WERI-Rb-1 (cell line): ENCODE results near the gene NFIX.

Experiments used
- DNase-seq: peaks from one replicate; pipeline ENCODE4 v3.0.0-alpha.2; 2020
- H3K27ac ChIP-seq: fragments of 250-450 bp; sonication (Bioruptor Pico); 2 replicates; pipeline ENCODE4 v1.5.1; 2020; ENCODE audit warnings: mild to moderate bottlenecking, moderate library complexity
- H3K27me3 ChIP-seq: fragments of 250-450 bp; sonication (Bioruptor Pico); 2 replicates; pipeline ENCODE4 v1.5.1; 2021; ENCODE audit warnings: mild to moderate bottlenecking, low read depth, moderate library complexity; ENCODE audit not compliant: insufficient read depth, severe bottlenecking
- H3K36me3 ChIP-seq: fragments of 250-450 bp; sonication (Bioruptor Pico); 2 replicates; pipeline ENCODE4 v1.5.1; 2020; ENCODE audit warnings: mild to moderate bottlenecking, moderate library complexity
- H3K4me3 ChIP-seq: 2 replicates; pipeline ENCODE4 v1.5.1; 2011; ENCODE audit warnings: low read depth, mild to moderate bottlenecking, control low read depth, low read length
- H3K9me3 ChIP-seq: fragments of 250-450 bp; sonication (Bioruptor Pico); 2 replicates; pipeline ENCODE4 v1.5.1; 2021; ENCODE audit warnings: mild to moderate bottlenecking, moderate library complexity; ENCODE audit not compliant: severe bottlenecking
- CTCF ChIP-seq: IDR thresholded peaks from 2 replicates; pipeline ENCODE4 v1.5.1; 2011; ENCODE audit warnings: low read depth, mild to moderate bottlenecking, control low read depth, inconsistent platforms, low read length

NFIX gene

GRCh38 chr19:13036366-13036976 lies 41.2 kb downstream of the NFIX start:
- Histone ChIP-seq H3K36me3 (no peaks in the 10 kb centered on the region), H3K27ac (no peak overlapping the region), H3K9me3 (no peaks in the 10 kb centered on the region), H3K4me3 (no peak overlapping the region), H3K27me3 (no peaks in the 10 kb centered on the region)
- TF ChIP-seq CTCF, result peak; percentile 64
- DNase-seq, result peak; percentile 88

GRCh38 chr19:13037161-13037560 lies 41.9 kb downstream of the NFIX start:
- no peak overlapping the region for H3K4me3 ChIP-seq
- no peaks in the 10 kb centered on the region for H3K36me3 ChIP-seq
- no peak overlapping the region for H3K27ac ChIP-seq
- TF ChIP-seq CTCF, result no peak
- H3K9me3 ChIP-seq, result no peaks in the 10 kb centered on the region
- H3K27me3 ChIP-seq, result no peaks in the 10 kb centered on the region
- no peak for DNase-seq

GRCh38 chr19:13037731-13038130 lies 42.5 kb downstream of the NFIX start:
- no peak for TF ChIP-seq CTCF
- H3K36me3 ChIP-seq, result no peaks in the 10 kb centered on the region
- H3K27ac ChIP-seq, result no peak overlapping the region

DNA sequence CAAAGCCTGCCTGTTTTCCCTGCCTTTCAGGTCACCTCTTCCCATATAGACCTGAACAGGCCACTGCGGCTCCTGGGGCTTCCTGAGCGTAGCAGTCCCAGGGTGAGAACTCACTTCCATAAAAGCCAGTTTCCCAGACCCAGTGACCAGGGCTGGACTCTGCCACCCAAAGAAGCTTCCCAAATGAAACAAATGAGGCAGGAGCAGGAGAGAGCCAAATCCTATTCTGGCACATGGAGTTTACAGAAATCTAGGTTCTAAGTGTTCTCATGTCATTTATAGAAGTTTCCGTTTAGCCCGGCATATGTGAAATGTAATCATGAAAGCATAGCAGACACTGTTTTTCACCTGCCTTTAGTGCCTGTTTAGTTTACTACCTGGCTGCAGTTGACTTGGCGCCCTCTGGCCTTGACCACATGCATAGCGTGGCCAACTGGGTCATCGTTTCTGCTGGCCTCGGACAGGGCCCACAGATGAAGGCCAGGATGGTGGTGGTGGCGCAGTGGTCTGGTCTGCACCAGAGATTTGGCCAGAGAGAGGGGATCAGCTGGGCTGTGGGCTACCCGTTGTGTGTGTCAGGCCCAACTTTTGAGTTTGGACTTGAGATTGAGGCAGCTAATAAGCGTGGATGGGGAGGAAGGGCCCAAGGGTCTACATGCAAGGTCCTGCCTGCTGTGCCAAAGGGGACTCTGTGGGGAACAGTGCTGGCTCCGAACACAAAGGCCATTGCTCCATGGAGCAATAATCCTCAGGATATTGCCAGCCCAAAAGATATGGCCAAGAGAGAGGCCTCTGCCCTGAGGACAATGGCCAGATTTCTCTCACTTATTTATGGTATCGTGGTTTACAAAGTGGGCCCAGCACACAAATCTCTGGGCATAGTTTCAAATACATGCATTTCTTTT lies 43.3 kb downstream of the NFIX start:
- Histone ChIP-seq H3K27ac (no peak overlapping the region), H3K4me3 (no peak overlapping the region), H3K36me3 (no peaks in the 10 kb centered on the region), H3K9me3 (no peaks in the 10 kb centered on the region), H3K27me3 (no peaks in the 10 kb centered on the region)
- peak; percentile 48 for TF ChIP-seq CTCF
- DNase-seq, result no peak

More at GRCh38 chr19:13037731-13038130, 42.5 kb downstream of the NFIX start:
- no peak for DNase-seq
- H3K4me3 ChIP-seq, result no peak overlapping the region
- no peaks in the 10 kb centered on the region for H3K27me3 ChIP-seq
- H3K9me3 ChIP-seq, result no peaks in the 10 kb centered on the region

DNA sequence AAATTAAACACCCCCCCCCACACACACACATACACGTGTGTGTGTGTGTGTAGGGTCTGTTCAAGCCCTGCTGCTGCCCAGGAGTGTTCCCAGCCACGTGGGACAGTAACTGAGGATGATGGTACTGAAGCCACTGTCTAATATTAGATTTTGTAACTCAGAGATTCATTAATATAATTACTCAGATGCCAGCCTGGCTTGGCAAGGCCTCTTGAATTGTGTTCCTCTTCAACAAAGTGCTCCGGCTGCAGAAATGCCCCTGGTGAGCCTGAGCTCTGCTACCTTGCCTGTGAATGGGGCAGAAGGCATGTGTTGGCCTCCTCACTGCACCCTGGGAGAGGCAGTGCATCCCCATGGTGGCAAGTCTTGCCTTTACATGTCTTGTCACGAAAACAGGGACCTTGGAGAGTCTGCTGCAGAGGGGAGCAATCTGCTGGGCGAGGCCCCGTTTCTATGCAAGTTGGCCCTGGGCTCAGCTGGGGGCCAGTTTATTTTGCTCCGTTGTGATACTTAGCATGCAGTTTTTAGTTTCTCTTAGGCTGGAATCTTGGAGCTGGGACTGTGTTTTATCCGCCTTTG lies 44.0 kb downstream of the NFIX start:
- Histone ChIP-seq H3K36me3 (no peaks in the 10 kb centered on the region), H3K4me3 (no peak overlapping the region), H3K27me3 (no peaks in the 10 kb centered on the region), H3K27ac (no peak overlapping the region), H3K9me3 (no peaks in the 10 kb centered on the region)
- no peak for DNase-seq
- TF ChIP-seq CTCF, result no peak
